Measurements from ENCODE around the gene TRIM7. TPM values are rescaled to one million over a fixed set of nuclear protein-coding genes. Genes with fewer than 3 reads are reported as not detected.

The TRIM7 gene
- total RNA-seq, 1 experiment from 2014 or later: 30.2 TPM

DNA sequence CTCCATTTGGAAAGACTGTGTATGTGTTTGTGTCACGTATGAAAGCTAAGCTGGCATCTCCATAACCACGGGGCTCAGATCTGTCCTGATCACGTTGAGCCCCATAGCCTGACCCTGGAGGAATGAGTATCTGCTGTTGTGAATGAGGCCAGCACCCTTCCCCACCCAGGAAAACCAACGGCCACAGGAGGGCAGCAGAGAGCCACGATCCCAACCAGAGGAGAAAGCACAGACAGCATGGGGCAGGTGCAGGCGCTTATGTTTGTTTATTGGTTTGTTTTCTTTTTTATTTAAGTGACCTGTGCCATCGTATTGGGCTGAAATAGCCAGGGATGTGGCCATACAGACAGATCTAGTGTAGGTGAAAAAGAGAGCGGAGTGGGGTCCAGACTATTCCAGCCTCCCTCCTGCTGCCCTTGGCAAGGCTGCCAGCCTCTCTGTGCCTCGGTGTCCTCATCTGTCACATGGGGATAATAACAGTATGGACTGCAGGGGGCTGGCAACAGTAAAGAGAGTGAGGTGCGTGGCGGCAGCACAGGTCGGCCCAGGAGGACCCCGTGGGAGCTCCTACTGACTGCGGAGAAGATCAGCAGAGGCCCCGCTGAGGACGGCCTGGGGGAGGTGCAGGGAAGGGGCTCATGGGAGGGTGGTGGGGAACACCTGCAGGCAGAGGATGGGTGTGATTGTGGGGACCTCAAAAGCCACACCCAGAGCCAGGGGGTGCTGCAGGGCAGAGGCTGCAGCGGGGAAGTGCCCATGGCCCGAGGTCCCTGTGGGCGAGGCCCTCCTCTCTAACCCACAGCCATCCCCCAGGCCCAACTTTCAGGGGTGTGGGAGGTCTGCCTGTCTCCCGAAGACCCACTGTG lies 45.5 kb downstream of the TRIM7 start:
- no TSS peak for BruUV-seq (replicated peaks)
- Histone ChIP-seq H3K36me3 (ENCODE audit: control insufficient read depth in 1 of 2, insufficient read depth in 2 of 2, low read length in 2 of 2) (no peaks in the 10 kb centered on the region), H3K9ac (ENCODE audit: low read length) (peak overlapping the region; percentile 63), H3K9me2 (ENCODE audit: insufficient read depth) (no peaks in the 10 kb centered on the region), H3K4me3 (replicated peaks in 1 of 2; ENCODE audit: low read depth in 1 of 2, low read length in 2 of 2) (no peak overlapping the region), H3K79me2 (ENCODE audit: insufficient read depth, low read length) (no peaks in the 10 kb centered on the region), H3K27ac (ENCODE audit: low read depth, low read length) (peak overlapping the region; percentile 77), H4K20me1 (ENCODE audit: insufficient read depth) (no peaks in the 10 kb centered on the region), H2AFZ (ENCODE audit: low read depth, low read length, poor library complexity, severe bottlenecking) (peak overlapping the region; percentile 68), H3K27me3 (ENCODE audit: insufficient read depth, low read length) (no peaks in the 10 kb centered on the region), H3K4me1 (ENCODE audit: control insufficient read depth in 1 of 2, insufficient read depth in 2 of 2, low read length in 2 of 2) (peaks cover 12 to 34% of the 10 kb centered on the region in 2 experiments), H3K4me2 (ENCODE audit: low read length) (peak overlapping the region; percentile 53), H3K9me3 (ENCODE audit: control insufficient read depth in 1 of 2, insufficient read depth in 1 of 2, low read depth in 1 of 2, low read length in 2 of 2) (no peaks in the 10 kb centered on the region)
- POLR2A ChIA-PET: no interaction called here
- ATAC-seq: peak; percentile 85
- RAD21 ChIA-PET (ENCODE audit: low non-redundant PET in 1 of 2, low total read pairs in 2 of 2, uncharacterized antibody in 2 of 2, unreplicated experiment in 2 of 2): no interaction called here
- peak; percentile 92 for TF ChIP-seq RAD21 (IDR thresholded peaks at IDR 0.05; ENCODE audit: low read depth)
- 0 out of 2 replicates have a peak, but pooled peaks have one; percentile 15 for TF ChIP-seq CBX3 (IDR thresholded peaks at IDR 0.05; ENCODE audit: low read depth)
- peak; percentile 28 for TF ChIP-seq YY1 (IDR thresholded peaks at IDR 0.05; ENCODE audit: extremely low read depth, insufficient replicate concordance, low read depth, low read length)
- no peak for TF ChIP-seq ZFX (IDR thresholded peaks at IDR 0.05)
- TF ChIP-seq SP1 (IDR thresholded peaks at IDR 0.05; ENCODE audit: low read depth): no peak
- TF ChIP-seq, protein P1, sequence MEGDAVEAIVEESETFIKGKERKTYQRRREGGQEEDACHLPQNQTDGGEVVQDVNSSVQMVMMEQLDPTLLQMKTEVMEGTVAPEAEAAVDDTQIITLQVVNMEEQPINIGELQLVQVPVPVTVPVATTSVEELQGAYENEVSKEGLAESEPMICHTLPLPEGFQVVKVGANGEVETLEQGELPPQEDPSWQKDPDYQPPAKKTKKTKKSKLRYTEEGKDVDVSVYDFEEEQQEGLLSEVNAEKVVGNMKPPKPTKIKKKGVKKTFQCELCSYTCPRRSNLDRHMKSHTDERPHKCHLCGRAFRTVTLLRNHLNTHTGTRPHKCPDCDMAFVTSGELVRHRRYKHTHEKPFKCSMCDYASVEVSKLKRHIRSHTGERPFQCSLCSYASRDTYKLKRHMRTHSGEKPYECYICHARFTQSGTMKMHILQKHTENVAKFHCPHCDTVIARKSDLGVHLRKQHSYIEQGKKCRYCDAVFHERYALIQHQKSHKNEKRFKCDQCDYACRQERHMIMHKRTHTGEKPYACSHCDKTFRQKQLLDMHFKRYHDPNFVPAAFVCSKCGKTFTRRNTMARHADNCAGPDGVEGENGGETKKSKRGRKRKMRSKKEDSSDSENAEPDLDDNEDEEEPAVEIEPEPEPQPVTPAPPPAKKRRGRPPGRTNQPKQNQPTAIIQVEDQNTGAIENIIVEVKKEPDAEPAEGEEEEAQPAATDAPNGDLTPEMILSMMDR (IDR thresholded peaks at IDR 0.05 in 2 of 3, conservative IDR thresholded peaks at IDR 0.05 in 1 of 3; ENCODE audit: borderline replicate concordance in 1 of 3, insufficient read depth in 1 of 3, low read depth in 2 of 3, low read length in 2 of 3): peak; percentile 91 to 96 (median 91)
- CTCF ChIA-PET: interaction anchor here (1.1 kb wide), 1 partner anchor 116 kb away, joined by 3 read pairs; no protein-coding TSS in a partner anchor
- DNase-seq (ENCODE audit: low read depth, low spot score): peak; percentile 73
- intact Hi-C loops (cut with micrococcal nuclease): loop anchor here (1.0 to 10.0 kb wide), 3 partner anchors 115 to 375 kb away; partner anchors contain the start of gene BTNL9

Data from HCT116 (cell line).